ENCODE measurements around the gene RHOA. TPM values are rescaled to one million over a fixed set of nuclear protein-coding genes. Genes with fewer than 3 reads are reported as not detected.

Gene RHOA
- total and polyA plus RNA-seq, 2 of the 13 experiments (the other 11 are each of a cell fraction or from before 2014, with no cell fraction given), result 131 to 177 TPM

DNA sequence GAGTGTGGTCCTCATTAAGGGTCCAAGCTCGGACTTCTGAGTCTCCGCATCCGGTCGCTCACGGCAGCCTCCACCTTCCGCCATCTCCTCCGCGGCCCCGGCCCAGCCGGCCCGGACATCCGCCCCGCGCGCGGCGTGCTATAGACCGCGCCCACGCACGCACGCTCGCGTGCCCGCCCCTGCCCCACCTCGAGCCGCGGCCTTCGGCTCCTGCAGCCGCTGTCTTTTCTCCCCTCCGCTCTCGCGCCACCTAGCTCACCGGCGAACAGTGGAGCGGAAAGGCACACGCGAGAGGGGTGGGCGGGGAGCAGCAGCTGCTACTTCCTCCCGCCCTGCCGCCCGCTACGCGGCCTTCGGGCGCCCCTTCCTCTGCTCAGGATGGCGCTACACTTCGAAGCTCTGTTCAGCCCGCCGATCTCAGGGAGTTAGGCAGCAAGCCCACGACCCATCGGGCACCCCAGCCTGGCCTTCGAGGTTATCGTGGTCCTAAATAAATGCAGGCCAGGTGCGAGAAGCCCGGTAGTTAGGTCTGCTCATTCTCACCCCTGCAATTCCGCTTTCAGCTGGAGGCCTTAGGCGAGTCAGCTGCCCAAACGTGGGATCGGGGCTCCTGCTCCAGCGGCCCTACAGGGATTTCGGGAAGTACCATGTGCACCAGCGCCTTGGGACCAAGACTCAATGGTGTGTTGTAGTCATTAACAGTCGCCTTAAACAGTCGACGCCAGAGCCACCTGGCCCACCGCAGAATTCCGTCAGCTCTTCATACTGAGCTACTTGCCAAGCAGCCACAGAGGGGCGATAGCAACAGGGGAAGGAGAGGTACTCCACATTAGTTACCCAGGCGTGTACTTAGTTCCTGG, 71.6 kb downstream of the RHOA start, which contains the start of gene USP4 (continued):
- TF ChIP-seq CEBPB (IDR thresholded peaks at IDR 0.05; ENCODE audit: borderline replicate concordance, low read depth, low read length), result no peak
- TF ChIP-seq SP5 (CRISPR knock-in tag; IDR thresholded peaks at IDR 0.05; ENCODE audit: borderline replicate concordance, low read depth), result peak; percentile 89
- TF ChIP-seq ELF1 (CRISPR knock-in tag; IDR thresholded peaks at IDR 0.05), result peak; percentile 69
- TF ChIP-seq, protein P1, sequence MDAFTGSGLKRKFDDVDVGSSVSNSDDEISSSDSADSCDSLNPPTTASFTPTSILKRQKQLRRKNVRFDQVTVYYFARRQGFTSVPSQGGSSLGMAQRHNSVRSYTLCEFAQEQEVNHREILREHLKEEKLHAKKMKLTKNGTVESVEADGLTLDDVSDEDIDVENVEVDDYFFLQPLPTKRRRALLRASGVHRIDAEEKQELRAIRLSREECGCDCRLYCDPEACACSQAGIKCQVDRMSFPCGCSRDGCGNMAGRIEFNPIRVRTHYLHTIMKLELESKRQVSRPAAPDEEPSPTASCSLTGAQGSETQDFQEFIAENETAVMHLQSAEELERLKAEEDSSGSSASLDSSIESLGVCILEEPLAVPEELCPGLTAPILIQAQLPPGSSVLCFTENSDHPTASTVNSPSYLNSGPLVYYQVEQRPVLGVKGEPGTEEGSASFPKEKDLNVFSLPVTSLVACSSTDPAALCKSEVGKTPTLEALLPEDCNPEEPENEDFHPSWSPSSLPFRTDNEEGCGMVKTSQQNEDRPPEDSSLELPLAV (CRISPR knock-in tag; conservative IDR thresholded peaks at IDR 0.05; ENCODE audit: low read depth), result peak; percentile 78
- peak; percentile 86 for TF ChIP-seq NR2C2 (CRISPR knock-in tag; IDR thresholded peaks at IDR 0.05; ENCODE audit: borderline replicate concordance)
- TF ChIP-seq, protein P2, sequence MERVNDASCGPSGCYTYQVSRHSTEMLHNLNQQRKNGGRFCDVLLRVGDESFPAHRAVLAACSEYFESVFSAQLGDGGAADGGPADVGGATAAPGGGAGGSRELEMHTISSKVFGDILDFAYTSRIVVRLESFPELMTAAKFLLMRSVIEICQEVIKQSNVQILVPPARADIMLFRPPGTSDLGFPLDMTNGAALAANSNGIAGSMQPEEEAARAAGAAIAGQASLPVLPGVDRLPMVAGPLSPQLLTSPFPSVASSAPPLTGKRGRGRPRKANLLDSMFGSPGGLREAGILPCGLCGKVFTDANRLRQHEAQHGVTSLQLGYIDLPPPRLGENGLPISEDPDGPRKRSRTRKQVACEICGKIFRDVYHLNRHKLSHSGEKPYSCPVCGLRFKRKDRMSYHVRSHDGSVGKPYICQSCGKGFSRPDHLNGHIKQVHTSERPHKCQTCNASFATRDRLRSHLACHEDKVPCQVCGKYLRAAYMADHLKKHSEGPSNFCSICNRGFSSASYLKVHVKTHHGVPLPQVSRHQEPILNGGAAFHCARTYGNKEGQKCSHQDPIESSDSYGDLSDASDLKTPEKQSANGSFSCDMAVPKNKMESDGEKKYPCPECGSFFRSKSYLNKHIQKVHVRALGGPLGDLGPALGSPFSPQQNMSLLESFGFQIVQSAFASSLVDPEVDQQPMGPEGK (CRISPR knock-in tag; IDR thresholded peaks at IDR 0.05), result peak; percentile 82
- peak; percentile 88 for TF ChIP-seq PHF8 (CRISPR knock-in tag; IDR thresholded peaks at IDR 0.05)
- no peak; the same call in 1 of the 2 replicates for TF ChIP-seq ZNF446 (CRISPR knock-in tag; IDR thresholded peaks at IDR 0.05)
- peak; percentile 98 for TF ChIP-seq BORCS8-MEF2B (CRISPR knock-in tag; IDR thresholded peaks at IDR 0.05)
- peak; percentile 76; the same call in 1 of the 2 replicates for TF ChIP-seq SMYD3 (CRISPR knock-in tag; IDR thresholded peaks at IDR 0.05)
- peak; percentile 99 for TF ChIP-seq ZNF558 (CRISPR knock-in tag; IDR thresholded peaks at IDR 0.05; ENCODE audit: borderline replicate concordance)
- no peak for TF ChIP-seq DBP (CRISPR knock-in tag; IDR thresholded peaks at IDR 0.05; ENCODE audit: not compliant biosample characterization)
- TF ChIP-seq SUZ12 (IDR thresholded peaks at IDR 0.05; ENCODE audit: low read depth, low read length), result no peak
- TF ChIP-seq TGIF2 (CRISPR knock-in tag; IDR thresholded peaks at IDR 0.05), result peak; percentile 82
- no peak for TF ChIP-seq ZNF496 (CRISPR knock-in tag; IDR thresholded peaks at IDR 0.05; ENCODE audit: insufficient replicate concordance)
- TF ChIP-seq PAX8 (CRISPR knock-in tag; IDR thresholded peaks at IDR 0.05; ENCODE audit: borderline replicate concordance), result no peak
- peak; percentile 92; the same call in 1 of the 2 replicates for TF ChIP-seq THAP8 (CRISPR knock-in tag; IDR thresholded peaks at IDR 0.05; ENCODE audit: borderline replicate concordance)
- peak; percentile 24; the same call in 1 of the 2 replicates for TF ChIP-seq ATAD3A (CRISPR knock-in tag; IDR thresholded peaks at IDR 0.05)
- TF ChIP-seq, protein P3, sequence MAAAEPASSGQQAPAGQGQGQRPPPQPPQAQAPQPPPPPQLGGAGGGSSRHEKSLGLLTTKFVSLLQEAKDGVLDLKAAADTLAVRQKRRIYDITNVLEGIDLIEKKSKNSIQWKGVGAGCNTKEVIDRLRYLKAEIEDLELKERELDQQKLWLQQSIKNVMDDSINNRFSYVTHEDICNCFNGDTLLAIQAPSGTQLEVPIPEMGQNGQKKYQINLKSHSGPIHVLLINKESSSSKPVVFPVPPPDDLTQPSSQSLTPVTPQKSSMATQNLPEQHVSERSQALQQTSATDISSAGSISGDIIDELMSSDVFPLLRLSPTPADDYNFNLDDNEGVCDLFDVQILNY (CRISPR knock-in tag; conservative IDR thresholded peaks at IDR 0.05), result 0 out of 2 replicates have a peak, but pooled peaks have one; percentile 77
- TF ChIP-seq HOXA5 (CRISPR knock-in tag; IDR thresholded peaks at IDR 0.05), result peak; percentile 62; the same call in 1 of the 2 replicates
- TF ChIP-seq ZZZ3 (CRISPR knock-in tag; IDR thresholded peaks at IDR 0.05; ENCODE audit: borderline replicate concordance), result peak; percentile 96; the same call in 1 of the 2 replicates
- TF ChIP-seq SNAPC2 (CRISPR knock-in tag; IDR thresholded peaks at IDR 0.05), result peak; percentile 56; the same call in 1 of the 2 replicates
